GM10266 (cell line): Measurements from ENCODE around the gene HIRIP3.

Experiments used
- DNase-seq: peaks from one replicate; pipeline ENCODE4 v3.0.0; 2012; ENCODE audit errors: extremely low spot score
- TF ChIP-seq, protein P1 (sequence below): IDR thresholded peaks from 2 replicates; pipeline ENCODE4 v1.5.1; 2012; ENCODE audit warnings: mild to moderate bottlenecking, low read depth; ENCODE audit not compliant: control insufficient read depth, insufficient read depth; ENCODE audit errors: missing control alignments

The HIRIP3 gene

DNA sequence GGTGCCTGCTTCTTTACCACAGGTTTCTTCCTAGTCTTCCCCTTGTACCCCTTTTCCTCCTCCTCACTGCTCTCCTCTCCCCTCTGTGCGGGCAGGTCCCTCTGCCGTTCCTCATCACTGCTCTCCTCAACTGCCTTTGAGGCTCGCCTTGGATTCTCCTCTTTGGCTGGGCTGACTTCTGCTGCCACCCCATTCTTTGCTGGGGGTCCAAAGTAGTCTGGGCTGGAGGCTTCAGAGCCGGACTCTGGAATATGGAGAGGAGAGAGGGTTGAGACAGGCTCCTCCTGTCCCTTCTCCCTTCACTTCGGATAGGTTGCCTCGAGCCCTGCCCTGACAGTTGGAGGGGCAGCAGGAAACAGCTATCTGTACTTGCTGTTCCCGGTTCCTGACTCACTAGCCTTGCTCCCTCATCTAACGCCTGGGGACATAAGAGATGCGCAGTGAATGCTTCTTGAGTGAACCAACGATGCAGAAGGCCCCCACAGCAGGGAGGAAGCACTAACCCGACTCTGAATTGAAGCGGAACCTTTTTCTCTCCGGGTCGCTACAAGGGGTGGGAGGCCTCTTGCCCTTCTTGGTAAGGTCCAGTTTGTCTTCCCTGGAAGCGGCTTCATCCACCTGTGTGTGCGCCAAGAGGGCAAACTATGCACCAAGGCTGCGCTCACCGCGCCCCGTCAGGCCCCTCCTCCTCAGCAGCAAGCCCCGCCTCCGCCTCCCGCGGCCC, 655 bp downstream of the HIRIP3 start:
- DNase-seq = peak; percentile 82
- TF ChIP-seq, protein P1, sequence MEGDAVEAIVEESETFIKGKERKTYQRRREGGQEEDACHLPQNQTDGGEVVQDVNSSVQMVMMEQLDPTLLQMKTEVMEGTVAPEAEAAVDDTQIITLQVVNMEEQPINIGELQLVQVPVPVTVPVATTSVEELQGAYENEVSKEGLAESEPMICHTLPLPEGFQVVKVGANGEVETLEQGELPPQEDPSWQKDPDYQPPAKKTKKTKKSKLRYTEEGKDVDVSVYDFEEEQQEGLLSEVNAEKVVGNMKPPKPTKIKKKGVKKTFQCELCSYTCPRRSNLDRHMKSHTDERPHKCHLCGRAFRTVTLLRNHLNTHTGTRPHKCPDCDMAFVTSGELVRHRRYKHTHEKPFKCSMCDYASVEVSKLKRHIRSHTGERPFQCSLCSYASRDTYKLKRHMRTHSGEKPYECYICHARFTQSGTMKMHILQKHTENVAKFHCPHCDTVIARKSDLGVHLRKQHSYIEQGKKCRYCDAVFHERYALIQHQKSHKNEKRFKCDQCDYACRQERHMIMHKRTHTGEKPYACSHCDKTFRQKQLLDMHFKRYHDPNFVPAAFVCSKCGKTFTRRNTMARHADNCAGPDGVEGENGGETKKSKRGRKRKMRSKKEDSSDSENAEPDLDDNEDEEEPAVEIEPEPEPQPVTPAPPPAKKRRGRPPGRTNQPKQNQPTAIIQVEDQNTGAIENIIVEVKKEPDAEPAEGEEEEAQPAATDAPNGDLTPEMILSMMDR = no peak

DNA sequence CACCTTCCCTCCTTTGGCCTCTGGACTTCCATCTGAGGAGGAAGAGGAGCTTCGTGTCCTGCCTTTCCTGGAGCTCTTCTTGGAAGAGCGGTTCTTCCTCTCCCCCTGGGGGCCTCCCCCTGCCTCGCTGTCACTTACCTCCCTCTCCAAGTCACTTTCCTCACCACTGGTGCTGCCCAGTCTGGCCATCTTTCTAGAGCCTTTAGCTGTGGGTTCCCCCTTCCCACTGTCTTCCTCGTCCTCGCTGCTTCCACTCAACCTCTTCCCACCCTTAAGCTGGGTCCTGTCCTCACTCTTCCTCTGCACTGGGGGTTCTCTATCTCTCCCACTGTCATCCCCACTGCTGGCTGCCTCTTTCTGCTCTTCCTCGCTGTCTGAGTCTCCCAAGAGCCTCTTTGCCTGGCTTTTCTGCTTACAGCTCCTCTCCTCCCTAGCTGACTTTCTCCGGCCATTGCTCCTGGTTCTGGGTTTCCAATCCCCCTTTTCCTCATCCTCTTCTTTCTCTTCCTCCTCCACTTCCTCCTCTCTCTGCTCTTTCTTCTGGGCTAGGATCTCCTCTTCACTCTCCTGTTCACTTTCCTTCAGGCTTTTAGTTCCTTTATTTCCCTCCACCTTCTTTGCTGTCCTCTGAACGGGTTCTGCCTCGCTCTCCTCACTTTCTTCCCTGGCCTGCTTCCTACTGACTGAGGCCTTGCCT, 1.4 kb downstream of the HIRIP3 start:
- TF ChIP-seq, protein P1 = no peak
- no peak for DNase-seq

DNA sequence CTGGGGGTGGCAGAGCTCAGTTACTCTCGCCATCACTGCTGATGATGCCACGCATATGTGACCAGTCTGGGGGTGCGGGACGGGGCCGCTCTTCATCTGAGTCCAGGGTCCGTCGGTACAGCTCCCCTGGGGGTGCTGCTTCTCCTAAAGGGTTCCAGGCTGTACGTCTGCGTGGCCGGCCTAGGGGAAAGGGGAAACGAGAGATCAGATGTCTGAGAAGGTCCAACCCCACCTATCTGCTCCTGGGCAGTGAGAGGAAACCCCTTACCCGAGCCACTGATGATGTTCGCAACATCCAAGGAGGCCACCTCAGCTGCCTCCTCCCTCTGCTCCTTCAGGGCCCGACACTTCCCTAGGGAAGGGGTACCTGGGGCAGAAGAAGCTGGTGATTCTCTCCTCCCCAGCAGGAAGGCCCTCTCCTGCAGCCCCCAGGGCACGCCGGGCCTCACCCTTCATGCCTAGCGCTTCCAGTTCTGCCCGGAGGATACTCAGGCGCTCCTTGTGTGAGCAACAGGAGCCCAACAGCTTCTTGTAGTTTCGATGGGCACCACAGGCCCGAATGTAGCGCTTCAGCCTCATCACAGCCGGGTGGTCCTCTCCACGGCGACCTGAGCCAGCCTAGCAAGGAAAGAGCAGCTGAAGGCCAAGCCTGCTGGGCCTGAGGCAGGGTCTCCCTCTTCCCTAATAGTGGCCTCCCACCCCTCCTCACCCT, 2.1 kb downstream of the HIRIP3 start:
- TF ChIP-seq, protein P1 = no peak

DNA sequence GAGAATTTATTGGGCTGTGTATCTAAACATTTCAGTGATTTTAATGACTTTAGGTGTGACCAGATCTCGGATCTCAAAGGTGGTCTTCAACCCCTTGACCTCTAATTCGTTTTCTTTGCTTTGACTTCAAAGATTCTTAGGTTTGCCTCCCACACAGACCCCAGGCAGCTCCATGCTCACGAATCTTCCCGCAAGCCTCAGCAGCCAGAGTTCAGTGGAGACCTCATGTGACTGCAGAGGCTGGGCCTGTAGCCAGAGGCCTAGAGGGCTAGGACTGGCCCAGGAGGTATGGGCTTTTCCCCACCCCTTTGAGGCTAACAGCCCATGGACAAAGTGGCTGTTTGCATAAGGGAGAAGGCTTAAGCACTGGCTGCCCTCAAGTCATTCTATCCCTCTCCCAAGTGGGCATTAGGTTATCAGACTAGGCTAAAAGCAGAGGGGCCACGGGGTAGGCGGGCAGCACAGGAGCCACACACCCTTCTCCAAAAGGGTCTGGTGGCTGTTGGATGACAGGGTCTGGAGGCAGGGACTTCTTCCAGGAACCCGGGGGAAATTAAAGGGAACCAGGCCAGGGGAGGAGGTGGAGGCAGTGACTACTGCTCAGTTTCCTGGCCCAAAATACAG, 3.0 kb downstream of the HIRIP3 start:
- no peak for DNase-seq

More for the DNA sequence above, 2.1 kb downstream of the HIRIP3 start:
- no peak for DNase-seq

DNA sequence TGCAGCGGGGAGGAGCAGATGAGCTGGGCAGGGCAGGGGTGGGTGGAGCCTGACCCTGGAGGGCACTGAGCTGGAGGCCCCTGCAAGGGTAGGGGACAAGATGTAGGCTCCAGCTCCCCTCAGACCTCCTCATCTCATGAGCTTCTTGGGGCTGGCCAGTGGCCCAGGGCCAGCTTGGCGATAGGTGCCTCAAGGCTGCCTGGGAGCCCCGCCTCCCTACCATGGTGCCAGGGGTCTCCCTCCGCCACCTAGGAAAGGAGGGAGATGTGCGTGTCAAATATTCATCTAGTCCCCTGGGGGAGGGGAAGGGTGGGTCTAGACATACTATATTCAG, 3.9 kb downstream of the HIRIP3 start:
- DNase-seq = no peak
- TF ChIP-seq, protein P1 = no peak

More for the DNA sequence above, 3.0 kb downstream of the HIRIP3 start:
- TF ChIP-seq, protein P1 = no peak

DNA sequence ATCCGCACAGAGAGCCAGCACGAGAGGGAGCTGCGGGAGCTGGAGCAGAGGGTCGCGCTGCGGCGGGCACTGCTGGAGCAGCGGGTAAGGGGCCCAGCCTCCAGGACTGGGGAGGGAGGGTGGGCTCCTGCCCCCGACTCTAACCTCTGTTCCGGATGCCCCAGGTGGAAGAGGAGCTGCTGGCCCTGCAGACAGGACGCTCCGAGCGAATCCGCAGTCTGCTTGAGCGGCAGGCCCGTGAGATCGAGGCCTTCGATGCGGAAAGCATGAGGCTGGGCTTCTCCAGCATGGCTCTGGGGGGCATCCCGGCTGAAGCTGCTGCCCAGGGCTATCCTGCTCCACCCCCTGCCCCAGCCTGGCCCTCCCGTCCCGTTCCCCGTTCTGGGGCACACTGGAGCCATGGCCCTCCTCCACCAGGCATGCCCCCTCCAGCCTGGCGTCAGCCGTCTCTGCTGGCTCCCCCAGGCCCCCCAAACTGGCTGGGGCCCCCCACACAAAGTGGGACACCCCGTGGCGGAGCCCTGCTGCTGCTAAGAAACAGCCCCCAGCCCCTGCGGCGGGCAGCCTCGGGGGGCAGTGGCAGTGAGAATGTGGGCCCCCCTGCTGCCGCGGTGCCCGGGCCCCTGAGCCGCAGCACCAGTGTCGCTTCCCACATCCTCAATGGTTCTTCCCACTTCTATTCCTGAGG, 4.4 kb downstream of the HIRIP3 start:
- DNase-seq = no peak
- TF ChIP-seq, protein P1 = no peak
